Measurements from ENCODE around the gene TDP1. TPM values are rescaled to one million over a fixed set of nuclear protein-coding genes. Genes with fewer than 3 reads are reported as not detected.
A peak's percentile ranks its signal among the peaks of the same experiment; 100 is the strongest.

The TDP1 gene
- total and polyA plus RNA-seq, 4 donors, result 3.3 to 10.6 (median 4.2) TPM

- no peak overlapping the region for H3K9ac ChIP-seq (ENCODE audit: low read depth in 1 of 2, low read length in 2 of 2)
- peak overlapping the region in 1 of 2 donors; percentile 36 for H3K27ac ChIP-seq (ENCODE audit: low read depth in 1 of 2, low read length in 2 of 2)
- H3K36me3 ChIP-seq (ENCODE audit: control insufficient read depth in 4 of 4, insufficient read depth in 3 of 4, low read depth in 1 of 4, low read length in 3 of 4), result peaks cover 3 to 15% (median 6%) of the 10 kb centered on the region in 4 donors
- peaks cover 0 to 20% (median 13%) of the 10 kb centered on the region in 4 donors for H3K4me1 ChIP-seq (ENCODE audit: control insufficient read depth in 4 of 4, insufficient read depth in 4 of 4, low read length in 3 of 4)
- H3K4me3 ChIP-seq (ENCODE audit: low read depth in 1 of 3, low read length in 3 of 3), result no peak overlapping the region
- no peaks in the 10 kb centered on the region for H3K27me3 ChIP-seq (ENCODE audit: control insufficient read depth in 4 of 4, insufficient read depth in 4 of 4, low read length in 3 of 4)
- no peaks in the 10 kb centered on the region for H3K9me3 ChIP-seq (ENCODE audit: control insufficient read depth in 4 of 4, low read length in 3 of 4)
- no peak for DNase-seq (ENCODE audit: low spot score)
- TF ChIP-seq ZBTB33 (IDR thresholded peaks at IDR 0.05) (no peak), ATF3 (IDR thresholded peaks at IDR 0.05) (no peak), MAX (IDR thresholded peaks at IDR 0.05) (no peak)
- WGBS, result 54% methylated on average over 5 of the region's 5 CpGs
These were observed 34.5 kb downstream of the TDP1 start for GRCh38 chr14:89990218-89990617.

- no peak overlapping the region for H3K9ac ChIP-seq (ENCODE audit: low read depth in 1 of 2, low read length in 2 of 2)
- no peaks in the 10 kb centered on the region for H3K27me3 ChIP-seq (ENCODE audit: control insufficient read depth in 4 of 4, insufficient read depth in 4 of 4, low read length in 3 of 4)
- H3K9me3 ChIP-seq (ENCODE audit: control insufficient read depth in 4 of 4, low read length in 3 of 4), result no peaks in the 10 kb centered on the region
- no peak overlapping the region for H3K4me3 ChIP-seq (ENCODE audit: low read depth in 1 of 3, low read length in 3 of 3)
- no peak for DNase-seq (ENCODE audit: low spot score)
- peaks cover 3 to 15% (median 6%) of the 10 kb centered on the region in 4 donors for H3K36me3 ChIP-seq (ENCODE audit: control insufficient read depth in 4 of 4, insufficient read depth in 3 of 4, low read depth in 1 of 4, low read length in 3 of 4)
- peaks cover 0 to 20% (median 13%) of the 10 kb centered on the region in 4 donors for H3K4me1 ChIP-seq (ENCODE audit: control insufficient read depth in 4 of 4, insufficient read depth in 4 of 4, low read length in 3 of 4)
- peak overlapping the region; percentile 38 to 52 for H3K27ac ChIP-seq (ENCODE audit: low read depth in 1 of 2, low read length in 2 of 2)
- no peak for TF ChIP-seq HNF4G (IDR thresholded peaks at IDR 0.05)
- TF ChIP-seq HNF4A (conservative IDR thresholded peaks at IDR 0.05), result peak; percentile 82 to 84
- TF ChIP-seq CTCF (IDR thresholded peaks at IDR 0.05; ENCODE audit: low read depth, low read length, missing input control), result no peak
- TF ChIP-seq RAD21 (IDR thresholded peaks at IDR 0.05), result no peak
- TF ChIP-seq MAX (IDR thresholded peaks at IDR 0.05), result no peak
- no peak for TF ChIP-seq REST (IDR thresholded peaks at IDR 0.05)
- peak; percentile 58 for TF ChIP-seq SP1 (IDR thresholded peaks at IDR 0.05)
- no peak for TF ChIP-seq ATF3 (IDR thresholded peaks at IDR 0.05)
- TF ChIP-seq ZBTB33 (IDR thresholded peaks at IDR 0.05), result no peak
- TF ChIP-seq RXRA (IDR thresholded peaks at IDR 0.05), result peak; percentile 62 to 68
- TF ChIP-seq YY1 (IDR thresholded peaks at IDR 0.05), result no peak
- TF ChIP-seq NR2F2 (IDR thresholded peaks at IDR 0.05), result no peak
- 29% methylated on average over 2 of the region's 2 CpGs for WGBS
These were observed 35.0 kb downstream of the TDP1 start for GRCh38 chr14:89990623-89991275.
